Liver (tissue), 9 donors: Measurements from ENCODE around the gene CEMP1. TPM values are rescaled to one million over a fixed set of nuclear protein-coding genes. Genes with fewer than 3 reads are reported as not detected.

Experiments used
- DNase-seq: peaks from one replicate; pipeline ENCODE4 v3.0.0-alpha.2; 2017; ENCODE audit warnings: low spot score
- H3K27ac ChIP-seq, 2 donors: one replicate each; pipeline ENCODE4 v1.7.0; 2013; ENCODE audit warnings: inconsistent platforms in 2 of 2, low read length in 2 of 2, control low read depth in 1 of 2, low read depth in 1 of 2, mild to moderate bottlenecking in 1 of 2
- H3K27me3 ChIP-seq, 4 donors: one replicate each; pipeline versions ENCODE4 v1.6.1 to v1.7.0; 2013; ENCODE audit warnings: low read length in 3 of 4, inconsistent platforms in 1 of 4, mild to moderate bottlenecking in 1 of 4, moderate library complexity in 1 of 4; ENCODE audit not compliant: control insufficient read depth in 4 of 4, insufficient read depth in 4 of 4
- H3K36me3 ChIP-seq, 4 donors: one replicate each; pipeline versions ENCODE4 v1.6.1 to v1.7.0; 2013; ENCODE audit warnings: low read length in 3 of 4, mild to moderate bottlenecking in 3 of 4, low read depth in 1 of 4, moderate library complexity in 1 of 4; ENCODE audit not compliant: control insufficient read depth in 4 of 4, insufficient read depth in 3 of 4
- H3K4me1 ChIP-seq, 4 donors: one replicate each; pipeline versions ENCODE4 v1.6.1 to v1.7.0; 2013; ENCODE audit warnings: low read length in 3 of 4, mild to moderate bottlenecking in 3 of 4, moderate library complexity in 1 of 4; ENCODE audit not compliant: control insufficient read depth in 4 of 4, insufficient read depth in 4 of 4
- H3K4me3 ChIP-seq, 3 donors: one replicate each; pipeline versions ENCODE4 v1.6.1 to v1.7.0; 2013; ENCODE audit warnings: low read length in 3 of 3, control low read depth in 1 of 3, low read depth in 1 of 3, mild to moderate bottlenecking in 1 of 3
- H3K9ac ChIP-seq, 2 donors: one replicate each; pipeline ENCODE4 v1.7.0; 2013; ENCODE audit warnings: low read length in 2 of 2, mild to moderate bottlenecking in 2 of 2, moderate library complexity in 2 of 2, control low read depth in 1 of 2, low read depth in 1 of 2
- H3K9me3 ChIP-seq, 4 donors: one replicate each; pipeline versions ENCODE4 v1.6.1 to v1.7.0; 2013; ENCODE audit warnings: low read length in 3 of 4; ENCODE audit not compliant: control insufficient read depth in 4 of 4
- EGR1 ChIP-seq, 2 donors: IDR thresholded peaks; 2 replicates each; pipeline ENCODE4 v1.6.1; 2016 to 2018; ENCODE audit warnings: antibody characterized with exemption in 2 of 2, low read depth in 2 of 2
- FOXA2 ChIP-seq: IDR thresholded peaks from 2 replicates; pipeline ENCODE4 v1.6.1; 2016; ENCODE audit warnings: antibody characterized with exemption
- GABPA ChIP-seq, 2 donors: IDR thresholded peaks in 1 of 2; conservative IDR thresholded peaks in 1 of 2; 2 replicates each; pipeline ENCODE4 v1.6.1; 2016; ENCODE audit warnings: antibody characterized with exemption in 2 of 2, mild to moderate bottlenecking in 1 of 2, moderate library complexity in 1 of 2
- HNF4A ChIP-seq, 2 donors: conservative IDR thresholded peaks; 2 replicates each; pipeline ENCODE4 v1.6.1; 2016; ENCODE audit warnings: antibody characterized with exemption in 2 of 2, mild to moderate bottlenecking in 2 of 2
- HNF4G ChIP-seq: IDR thresholded peaks from 2 replicates; pipeline ENCODE4 v1.6.1; 2016; ENCODE audit warnings: antibody characterized with exemption
- JUND ChIP-seq, 2 donors: IDR thresholded peaks; 2 replicates each; pipeline ENCODE4 v1.6.1; 2016; ENCODE audit warnings: antibody characterized with exemption in 2 of 2
- NR2F2 ChIP-seq: IDR thresholded peaks from 2 replicates; pipeline ENCODE4 v1.6.1; 2016; ENCODE audit warnings: antibody characterized with exemption
- RAD21 ChIP-seq, 2 donors: IDR thresholded peaks; 2 replicates each; pipeline ENCODE4 v1.6.1; 2016; ENCODE audit warnings: antibody characterized with exemption in 2 of 2, mild to moderate bottlenecking in 2 of 2
- REST ChIP-seq: IDR thresholded peaks from 2 replicates; pipeline ENCODE4 v1.6.1; 2016; ENCODE audit warnings: antibody characterized with exemption, mild to moderate bottlenecking
- RXRA ChIP-seq, 2 donors: IDR thresholded peaks; 2 replicates each; pipeline ENCODE4 v1.6.1; 2017 to 2018; ENCODE audit warnings: antibody characterized with exemption in 2 of 2, mild to moderate bottlenecking in 1 of 2
- SP1 ChIP-seq: IDR thresholded peaks from 2 replicates; pipeline ENCODE4 v1.6.1; 2018; ENCODE audit warnings: antibody characterized with exemption, mild to moderate bottlenecking
- TAF1 ChIP-seq: conservative IDR thresholded peaks from 2 replicates; pipeline ENCODE4 v1.6.1; 2016; ENCODE audit warnings: antibody characterized with exemption, mild to moderate bottlenecking
- YY1 ChIP-seq: IDR thresholded peaks from 2 replicates; pipeline ENCODE4 v1.6.1; 2016; ENCODE audit warnings: antibody characterized with exemption, mild to moderate bottlenecking
- WGBS: extraction: QIAGEN DNeasy Blood & Tissue Kit; methylation state at CpG from one replicate; pipeline ENCODE4 v1.1.7; 2013; 5-methylcytosine and 5-hydroxymethylcytosine counted together
- polyA plus RNA-seq, 2 donors: library from polyadenylated mRNA; stranded (reverse) in 1 of 2; unstranded in 1 of 2; fragments of 200-250 nt in 1 of 2; fragments of >200 nt in 1 of 2; fragmentation: Nextera tagmentation in 1 of 2; extraction: Ambion mirVana in 1 of 2; gene quantifications; one replicate each; pipeline versions ENCODE4 v1.2.1 to v1.2.3, GENCODE V29; 2013 to 2015
- total RNA-seq, 2 donors: library from RNA; depleted of rRNA; stranded (reverse); fragments of >200 nt; gene quantifications; one replicate each; pipeline ENCODE4 v1.2.3, GENCODE V29; 2014
- TF ChIP-seq, protein P1 (sequence below): IDR thresholded peaks from 2 replicates; pipeline ENCODE4 v1.6.1; 2016; ENCODE audit warnings: antibody characterized with exemption
- TF ChIP-seq, protein P2 (sequence below): IDR thresholded peaks from 2 replicates; pipeline ENCODE4 v1.6.1; 2016; ENCODE audit warnings: antibody characterized with exemption
- donor health status: healthy.
- donor health status: healthy.
- donor health status: healthy.
- donor health status: healthy.
- donor health status: healthy.

Gene CEMP1
- total and polyA plus RNA-seq, 4 donors: 0.06 to 1.6 (median 0.20) TPM

DNA sequence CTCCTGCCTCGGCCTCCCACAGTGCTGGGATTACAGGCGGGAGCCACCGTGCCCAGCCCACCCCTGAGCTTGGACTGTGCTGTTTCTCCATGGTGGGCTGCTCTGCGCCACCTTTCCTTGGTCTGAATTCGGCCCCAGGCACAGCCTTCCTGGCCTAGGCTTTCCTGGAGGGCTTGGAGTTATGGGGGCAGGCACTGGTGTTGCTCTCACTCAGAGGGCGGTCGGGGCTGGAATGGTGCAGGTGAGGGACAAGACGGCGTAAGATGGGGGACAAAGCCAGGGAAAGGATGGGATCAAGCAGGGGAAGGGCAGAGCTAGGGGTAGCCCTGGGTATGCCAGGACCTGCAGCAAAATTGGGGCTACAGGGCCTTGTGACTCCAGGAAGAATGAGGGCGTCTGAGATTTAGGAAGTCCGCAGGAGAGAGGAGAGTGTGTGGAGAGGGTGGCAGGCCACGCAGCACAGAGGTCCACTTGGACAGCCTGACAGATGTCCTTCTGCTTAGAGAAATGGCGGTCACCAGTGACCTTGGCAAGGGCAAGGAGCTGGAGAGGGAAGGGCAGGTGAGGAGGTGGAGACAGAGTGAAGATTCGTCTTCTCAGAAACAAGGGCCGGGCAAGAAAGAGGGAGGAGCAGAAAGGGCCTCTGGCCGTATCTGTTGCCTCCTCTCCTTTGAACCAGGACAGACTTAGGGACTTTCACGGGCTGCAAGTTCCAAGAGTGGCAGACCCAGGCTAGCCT, 19.0 kb downstream of the CEMP1 start:
- no peak overlapping the region for H3K9ac ChIP-seq
- DNase-seq: no peak
- H3K27ac ChIP-seq: no peak overlapping the region
- no peaks in the 10 kb centered on the region for H3K36me3 ChIP-seq
- 95% methylated on average over 17 of the region's 17 CpGs for WGBS
- H3K9me3 ChIP-seq: no peaks in the 10 kb centered on the region
- peaks cover 10 to 35% (median 29%) of the 10 kb centered on the region in 4 donors for H3K4me1 ChIP-seq
- no peak overlapping the region for H3K4me3 ChIP-seq
- no peaks in the 10 kb centered on the region for H3K27me3 ChIP-seq
- TF ChIP-seq JUND (IDR thresholded peaks at IDR 0.05) (no peak), YY1 (no peak), REST (no peak), NR2F2 (no peak), EGR1 (IDR thresholded peaks at IDR 0.05; ENCODE audit: low read depth in 2 of 2) (no peak), TAF1 (no peak)
- TF ChIP-seq, protein P1, sequence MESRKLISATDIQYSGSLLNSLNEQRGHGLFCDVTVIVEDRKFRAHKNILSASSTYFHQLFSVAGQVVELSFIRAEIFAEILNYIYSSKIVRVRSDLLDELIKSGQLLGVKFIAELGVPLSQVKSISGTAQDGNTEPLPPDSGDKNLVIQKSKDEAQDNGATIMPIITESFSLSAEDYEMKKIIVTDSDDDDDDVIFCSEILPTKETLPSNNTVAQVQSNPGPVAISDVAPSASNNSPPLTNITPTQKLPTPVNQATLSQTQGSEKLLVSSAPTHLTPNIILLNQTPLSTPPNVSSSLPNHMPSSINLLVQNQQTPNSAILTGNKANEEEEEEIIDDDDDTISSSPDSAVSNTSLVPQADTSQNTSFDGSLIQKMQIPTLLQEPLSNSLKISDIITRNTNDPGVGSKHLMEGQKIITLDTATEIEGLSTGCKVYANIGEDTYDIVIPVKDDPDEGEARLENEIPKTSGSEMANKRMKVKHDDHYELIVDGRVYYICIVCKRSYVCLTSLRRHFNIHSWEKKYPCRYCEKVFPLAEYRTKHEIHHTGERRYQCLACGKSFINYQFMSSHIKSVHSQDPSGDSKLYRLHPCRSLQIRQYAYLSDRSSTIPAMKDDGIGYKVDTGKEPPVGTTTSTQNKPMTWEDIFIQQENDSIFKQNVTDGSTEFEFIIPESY: no peak
- TF ChIP-seq, protein P2, sequence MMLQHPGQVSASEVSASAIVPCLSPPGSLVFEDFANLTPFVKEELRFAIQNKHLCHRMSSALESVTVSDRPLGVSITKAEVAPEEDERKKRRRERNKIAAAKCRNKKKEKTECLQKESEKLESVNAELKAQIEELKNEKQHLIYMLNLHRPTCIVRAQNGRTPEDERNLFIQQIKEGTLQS: no peak

- WGBS: 65% methylated on average over 24 of the region's 24 CpGs
- H3K4me3 ChIP-seq: no peak overlapping the region
- no peaks in the 10 kb centered on the region for H3K27me3 ChIP-seq
- no peaks in the 10 kb centered on the region for H3K9me3 ChIP-seq
- H3K27ac ChIP-seq: no peak overlapping the region
- no peak overlapping the region for H3K9ac ChIP-seq
- H3K36me3 ChIP-seq: no peaks in the 10 kb centered on the region
- H3K4me1 ChIP-seq: peaks cover 3 to 26% (median 20%) of the 10 kb centered on the region in 4 donors
- no peak for DNase-seq
- no peak for TF ChIP-seq GABPA (IDR thresholded peaks at IDR 0.05 in 1 of 2, conservative IDR thresholded peaks at IDR 0.05 in 1 of 2)
- no peak for TF ChIP-seq TAF1
- no peak for TF ChIP-seq JUND (IDR thresholded peaks at IDR 0.05)
- no peak for TF ChIP-seq REST
- no peak for TF ChIP-seq FOXA2
- TF ChIP-seq, protein P1: no peak
- TF ChIP-seq RXRA (IDR thresholded peaks at IDR 0.05): no peak
- TF ChIP-seq, protein P2: no peak
- TF ChIP-seq NR2F2: no peak
- no peak for TF ChIP-seq EGR1 (IDR thresholded peaks at IDR 0.05; ENCODE audit: low read depth in 2 of 2)
- no peak for TF ChIP-seq HNF4A (conservative IDR thresholded peaks at IDR 0.05)
- TF ChIP-seq YY1: no peak
- no peak for TF ChIP-seq SP1
- TF ChIP-seq RAD21 (IDR thresholded peaks at IDR 0.05): no peak
- TF ChIP-seq HNF4G: no peak
Measured at GRCh38 chr16:2511128-2511800, 19.9 kb downstream of the CEMP1 start.
